Neural progenitor cell (in vitro differentiated cells): ENCODE data around the gene P2RX5. TPM values are rescaled to one million over a fixed set of nuclear protein-coding genes. Genes with fewer than 3 reads are reported as not detected.

Experiments used
- DNase-seq: peaks from one replicate; pipeline ENCODE4 v3.0.0-alpha.2; 2016; ENCODE audit warnings: low spot score
- H2AFZ ChIP-seq: fragments of 200-600 bp; sonication (generic); replicated peaks from 2 replicates; pipeline ENCODE4 v1.6.1; 2016; ENCODE audit warnings: antibody characterized with exemption
- H3F3A ChIP-seq: fragments of 200-600 bp; sonication (generic); 2 replicates; pipeline ENCODE4 v1.6.1; 2016; ENCODE audit warnings: antibody characterized with exemption, low read depth
- H3K27ac ChIP-seq: fragments of 200-600 bp; sonication (generic); 2 replicates; pipeline ENCODE4 v1.5.1; 2016; ENCODE audit warnings: mild to moderate bottlenecking
- H3K27me3 ChIP-seq: fragments of 200-600 bp; sonication (generic); 2 replicates; pipeline ENCODE4 v1.6.1; 2016; ENCODE audit warnings: mild to moderate bottlenecking, moderate library complexity
- H3K36me3 ChIP-seq: fragments of 200-600 bp; sonication (generic); 2 replicates; pipeline ENCODE4 v1.5.1; 2016
- H3K4me1 ChIP-seq: fragments of 200-600 bp; sonication (generic); 2 replicates; pipeline ENCODE4 v1.6.1; 2016; ENCODE audit warnings: mixed run types
- H3K4me2 ChIP-seq: fragments of 200-600 bp; sonication (generic); 2 replicates; pipeline ENCODE4 v1.6.1; 2016
- H3K4me3 ChIP-seq: fragments of 200-600 bp; sonication (generic); 2 replicates; pipeline ENCODE4 v1.5.1; 2016
- H3K79me2 ChIP-seq: fragments of 200-600 bp; sonication (generic); 2 replicates; pipeline ENCODE4 v1.6.1; 2016; ENCODE audit warnings: low read depth
- H3K9ac ChIP-seq: fragments of 200-600 bp; sonication (generic); 2 replicates; pipeline ENCODE4 v1.6.1; 2016
- H3K9me3 ChIP-seq: fragments of 200-600 bp; sonication (generic); 2 replicates; pipeline ENCODE4 v1.5.1; 2016; ENCODE audit warnings: low read depth
- H4K20me1 ChIP-seq: fragments of 200-600 bp; sonication (generic); 2 replicates; pipeline ENCODE4 v1.6.1; 2016; ENCODE audit warnings: low read depth
- H3K27ac Mint-ChIP-seq: 3 replicates; pipeline ENCODE4 v1.8.0; 2021; ENCODE audit warnings: mixed read lengths
- H3K27me3 Mint-ChIP-seq: 2 replicates; pipeline ENCODE4 v1.8.0; 2022; ENCODE audit warnings: low read depth, mild to moderate bottlenecking, inconsistent platforms, moderate library complexity, mixed read lengths; ENCODE audit not compliant: insufficient read depth
- H3K36me3 Mint-ChIP-seq: 3 replicates; pipeline ENCODE4 v1.8.0; 2021; ENCODE audit warnings: mixed read lengths
- H3K4me1 Mint-ChIP-seq: 3 replicates; pipeline ENCODE4 v1.8.0; 2021; ENCODE audit warnings: mixed read lengths
- H3K4me3 Mint-ChIP-seq: 3 replicates; pipeline ENCODE4 v1.8.0; 2021; ENCODE audit warnings: mild to moderate bottlenecking, moderate library complexity, mixed read lengths
- H3K9me3 Mint-ChIP-seq: 3 replicates; pipeline ENCODE4 v1.8.0; 2020; ENCODE audit warnings: mixed read lengths
- EZH2 ChIP-seq: fragments of 200-600 bp; sonication (generic); IDR thresholded peaks from 2 replicates; pipeline ENCODE4 v1.6.1; 2017; ENCODE audit warnings: antibody characterized with exemption, mild to moderate bottlenecking, moderate library complexity
- EZH2phosphoT487 ChIP-seq: fragments of 200-600 bp; sonication (generic); IDR thresholded peaks from 2 replicates; pipeline ENCODE4 v1.6.1; 2017; ENCODE audit warnings: antibody characterized with exemption
- total RNA-seq: library from RNA; depleted of rRNA; stranded (reverse); fragments of >200 nt; gene quantifications from 2 replicates; pipeline ENCODE4 v1.2.3, GENCODE V29; 2015; ENCODE audit warnings: low replicate concordance
- TF ChIP-seq, protein P1 (sequence below): fragments of 200-600 bp; sonication (generic); IDR thresholded peaks from 2 replicates; pipeline ENCODE4 v1.5.1; 2017; ENCODE audit warnings: antibody characterized with exemption, mild to moderate bottlenecking

Gene P2RX5
- total RNA-seq, 1 donor from 2014 or later: not detected

GRCh38 chr17:3722716-3723115, 26.8 kb upstream of the P2RX5 start:
- DNase-seq: no peak
- H3K4me2 ChIP-seq: peak overlapping the region; percentile 99
- Mint-ChIP-seq H3K36me3 (peaks cover 16% of the 10 kb centered on the region), H3K4me3 (peak overlapping the region; percentile 96), H3K4me1 (peaks cover 27% of the 10 kb centered on the region), H3K27ac (peak overlapping the region; percentile 65), H3K27me3 (peaks cover 3% of the 10 kb centered on the region), H3K9me3 (no peaks in the 10 kb centered on the region)
- no peak overlapping the region for H3K27ac ChIP-seq
- no peaks in the 10 kb centered on the region for H3F3A ChIP-seq
- H3K9ac ChIP-seq: peak overlapping the region; percentile 91
- peaks cover 13% of the 10 kb centered on the region for H3K4me1 ChIP-seq
- peaks cover 13% of the 10 kb centered on the region for H3K36me3 ChIP-seq
- peaks cover 11% of the 10 kb centered on the region for H4K20me1 ChIP-seq
- H3K9me3 ChIP-seq: no peaks in the 10 kb centered on the region
- peak overlapping the region; percentile 94 for H3K4me3 ChIP-seq
- H3K27me3 ChIP-seq: no peaks in the 10 kb centered on the region
- no peak for TF ChIP-seq EZH2
- TF ChIP-seq, protein P1, sequence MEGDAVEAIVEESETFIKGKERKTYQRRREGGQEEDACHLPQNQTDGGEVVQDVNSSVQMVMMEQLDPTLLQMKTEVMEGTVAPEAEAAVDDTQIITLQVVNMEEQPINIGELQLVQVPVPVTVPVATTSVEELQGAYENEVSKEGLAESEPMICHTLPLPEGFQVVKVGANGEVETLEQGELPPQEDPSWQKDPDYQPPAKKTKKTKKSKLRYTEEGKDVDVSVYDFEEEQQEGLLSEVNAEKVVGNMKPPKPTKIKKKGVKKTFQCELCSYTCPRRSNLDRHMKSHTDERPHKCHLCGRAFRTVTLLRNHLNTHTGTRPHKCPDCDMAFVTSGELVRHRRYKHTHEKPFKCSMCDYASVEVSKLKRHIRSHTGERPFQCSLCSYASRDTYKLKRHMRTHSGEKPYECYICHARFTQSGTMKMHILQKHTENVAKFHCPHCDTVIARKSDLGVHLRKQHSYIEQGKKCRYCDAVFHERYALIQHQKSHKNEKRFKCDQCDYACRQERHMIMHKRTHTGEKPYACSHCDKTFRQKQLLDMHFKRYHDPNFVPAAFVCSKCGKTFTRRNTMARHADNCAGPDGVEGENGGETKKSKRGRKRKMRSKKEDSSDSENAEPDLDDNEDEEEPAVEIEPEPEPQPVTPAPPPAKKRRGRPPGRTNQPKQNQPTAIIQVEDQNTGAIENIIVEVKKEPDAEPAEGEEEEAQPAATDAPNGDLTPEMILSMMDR: no peak
- TF ChIP-seq EZH2phosphoT487: no peak
- peak overlapping the region; percentile 100 for H2AFZ ChIP-seq
- H3K79me2 ChIP-seq: peaks cover 54% of the 10 kb centered on the region

DNA sequence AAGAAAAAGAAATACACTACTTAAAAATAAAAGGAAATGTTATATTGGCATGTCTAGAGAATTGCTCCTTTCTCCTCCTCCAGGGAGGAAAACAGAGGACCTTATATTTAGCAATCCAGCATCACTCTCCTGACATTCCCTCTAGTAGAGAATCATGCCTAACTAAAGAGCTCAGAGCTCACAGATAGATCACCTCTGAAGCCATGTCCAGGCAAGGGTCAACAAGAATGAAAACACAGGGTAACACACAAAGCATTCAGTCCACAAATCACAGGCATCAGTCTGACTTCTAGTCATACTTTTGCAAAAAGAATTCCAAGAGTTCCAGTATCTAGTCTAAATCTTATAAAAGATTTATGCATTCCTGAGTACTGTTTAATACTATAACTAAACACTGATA, 23.3 kb upstream of the P2RX5 start:
- no peak overlapping the region for H3K27ac Mint-ChIP-seq
- no peak overlapping the region for H3K4me3 Mint-ChIP-seq
- no peak overlapping the region for H3K4me2 ChIP-seq
- H3K4me1 Mint-ChIP-seq: peaks cover 9% of the 10 kb centered on the region
- no peaks in the 10 kb centered on the region for H3K9me3 ChIP-seq
- H3K36me3 ChIP-seq: no peaks in the 10 kb centered on the region
- H3K4me1 ChIP-seq: peaks cover 4% of the 10 kb centered on the region
- DNase-seq: no peak
- no peaks in the 10 kb centered on the region for H3K27me3 Mint-ChIP-seq
- no peak overlapping the region for H3K27ac ChIP-seq
- peaks cover 25% of the 10 kb centered on the region for H3K79me2 ChIP-seq
- no peak overlapping the region for H3K4me3 ChIP-seq
- H4K20me1 ChIP-seq: peaks cover under 1% of the 10 kb centered on the region
- no peaks in the 10 kb centered on the region for H3K27me3 ChIP-seq
- TF ChIP-seq EZH2: no peak
- no peak for TF ChIP-seq EZH2phosphoT487
- TF ChIP-seq, protein P1: no peak
- H3K9me3 Mint-ChIP-seq: no peaks in the 10 kb centered on the region
- H3K36me3 Mint-ChIP-seq: peaks cover 10% of the 10 kb centered on the region
- no peak overlapping the region for H3K9ac ChIP-seq
- H3F3A ChIP-seq: no peaks in the 10 kb centered on the region
- no peak overlapping the region for H2AFZ ChIP-seq

GRCh38 chr17:3718201-3718600, 22.2 kb upstream of the P2RX5 start:
- Histone ChIP-seq H3K27me3 (no peaks in the 10 kb centered on the region), H3K9me3 (no peaks in the 10 kb centered on the region), H3K79me2 (peaks cover 18% of the 10 kb centered on the region), H3K4me2 (no peak overlapping the region), H3K4me3 (no peak overlapping the region), H2AFZ (no peak overlapping the region), H3F3A (no peaks in the 10 kb centered on the region), H3K4me1 (peaks cover 4% of the 10 kb centered on the region), H3K9ac (no peak overlapping the region), H4K20me1 (no peaks in the 10 kb centered on the region), H3K36me3 (no peaks in the 10 kb centered on the region), H3K27ac (no peak overlapping the region)
- H3K36me3 Mint-ChIP-seq: peaks cover 10% of the 10 kb centered on the region
- TF ChIP-seq, protein P1: no peak
- TF ChIP-seq EZH2 (no peak), EZH2phosphoT487 (no peak)
- no peaks in the 10 kb centered on the region for H3K27me3 Mint-ChIP-seq
- no peak overlapping the region for H3K4me3 Mint-ChIP-seq
- no peak overlapping the region for H3K27ac Mint-ChIP-seq
- H3K9me3 Mint-ChIP-seq: no peaks in the 10 kb centered on the region
- peaks cover 9% of the 10 kb centered on the region for H3K4me1 Mint-ChIP-seq
- no peak for DNase-seq
